ENCODE measurements around the gene CEP55.
"Not testable (repeated sequence)": the region's sequence is repeated elsewhere in the genome, so short reads cannot be mapped to it uniquely, and the experiment has no call there.

CEP55 gene

DNA sequence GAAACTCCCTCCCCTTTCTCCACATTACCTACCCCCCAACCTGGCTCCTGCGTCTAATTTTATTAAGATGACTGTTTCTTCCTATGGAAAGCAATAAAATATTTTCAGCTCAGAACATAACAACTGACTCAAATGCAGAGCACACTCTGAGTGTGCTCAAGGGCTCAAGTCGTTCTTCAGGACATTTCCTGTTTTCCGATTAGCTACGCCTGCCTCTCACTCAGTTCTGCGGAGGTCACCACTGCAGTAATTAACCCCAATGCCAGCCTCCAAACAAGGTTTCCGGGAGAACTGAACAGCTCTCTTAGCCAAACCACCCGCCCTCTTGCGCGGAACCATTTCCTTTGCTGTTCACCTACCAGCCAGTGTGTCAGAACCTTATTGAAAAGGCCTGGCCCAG lies 33.5 kb upstream of the CEP55 start:
- TF ChIP-seq GATA1 (IDR thresholded peaks at IDR 0.05; ENCODE audit: low read depth, low read length) (no peak), POLR2A (IDR thresholded peaks at IDR 0.05; ENCODE audit: low read length) (no peak)
- DNase-seq: no peak

- no peak for DNase-seq
- TF ChIP-seq GATA1 (IDR thresholded peaks at IDR 0.05; ENCODE audit: low read depth, low read length): no peak
- no peak for TF ChIP-seq POLR2A (IDR thresholded peaks at IDR 0.05; ENCODE audit: low read length)
Measured at GRCh38 chr10:93463723-93464476, 32.5 kb upstream of the CEP55 start.

DNA sequence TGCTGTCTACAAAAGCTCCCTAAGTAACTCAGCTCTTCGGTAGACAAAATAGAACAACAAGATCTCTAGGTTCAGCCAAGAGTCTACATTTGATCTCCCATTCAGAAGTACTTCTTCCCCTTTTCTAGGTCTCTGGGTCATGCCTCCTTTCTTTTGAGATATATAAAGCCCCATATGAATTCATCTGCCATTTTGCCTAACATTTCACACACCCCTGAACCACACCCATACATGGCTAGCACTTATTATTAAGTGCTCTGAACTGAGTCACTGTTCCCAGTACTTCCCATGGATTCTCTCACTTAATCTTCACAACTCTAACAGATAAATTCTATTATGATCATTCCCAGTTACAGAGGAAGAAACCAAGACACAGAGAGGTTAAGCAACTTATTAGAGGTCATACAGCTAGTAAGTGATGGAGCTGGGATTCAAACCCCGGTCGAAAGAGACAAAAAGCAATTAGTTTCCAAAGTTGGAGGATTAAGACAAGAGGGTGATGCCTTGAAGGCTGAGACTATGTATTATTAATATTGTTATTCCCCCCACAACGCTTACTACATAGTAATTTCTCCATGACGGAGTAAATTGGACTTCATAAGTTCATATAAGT lies 31.5 kb upstream of the CEP55 start:
- TF ChIP-seq POLR2A (IDR thresholded peaks at IDR 0.05; ENCODE audit: low read length) (no peak), GATA1 (IDR thresholded peaks at IDR 0.05; ENCODE audit: low read depth, low read length) (no peak)
- DNase-seq: no peak

DNA sequence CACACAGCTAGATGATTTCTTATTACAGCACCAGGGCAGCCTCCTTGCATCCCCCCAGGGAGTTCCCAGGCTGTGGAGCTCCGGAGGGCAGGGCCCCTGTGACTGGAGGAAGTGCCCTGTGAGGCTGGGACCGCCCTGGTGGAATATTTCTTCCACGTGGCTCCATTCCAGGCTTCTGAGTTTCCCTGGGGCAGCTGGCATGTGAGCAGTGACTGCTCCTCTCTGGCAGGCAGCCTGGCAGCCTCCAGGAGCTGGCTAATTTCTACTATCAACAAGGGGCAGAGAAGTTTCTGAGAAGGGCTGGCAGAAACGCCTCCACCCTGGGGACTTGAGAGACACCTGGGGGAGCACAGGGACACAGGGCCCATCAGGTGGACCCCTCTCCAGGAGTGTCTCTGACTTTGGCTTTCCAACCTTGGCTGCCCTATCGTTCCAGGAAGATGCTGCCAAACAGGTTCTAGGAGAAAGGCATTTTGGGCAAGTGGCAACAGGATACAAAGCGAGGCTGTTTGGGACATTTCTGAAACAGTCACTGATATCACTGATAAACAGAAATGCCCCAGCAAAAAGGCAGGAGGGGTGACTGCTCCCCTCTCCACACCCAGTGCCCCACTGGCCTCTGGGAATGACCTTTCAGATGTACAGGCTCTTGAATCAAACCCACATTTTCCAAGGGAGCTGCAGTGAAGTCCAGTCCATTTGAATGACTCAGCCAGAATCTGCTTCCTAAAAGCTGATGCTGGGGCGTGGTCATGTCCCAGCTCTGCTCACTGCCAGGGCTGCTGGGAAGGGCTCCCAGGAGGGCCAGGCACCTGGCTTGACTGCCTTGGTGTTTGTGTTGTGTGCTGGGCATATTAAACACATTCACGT lies 30.4 kb upstream of the CEP55 start:
- no peak for DNase-seq
- TF ChIP-seq POLR2A (IDR thresholded peaks at IDR 0.05; ENCODE audit: low read length) (no peak), GATA1 (IDR thresholded peaks at IDR 0.05; ENCODE audit: low read depth, low read length) (no peak)

GRCh38 chr10:93467635-93468034 lies 28.8 kb upstream of the CEP55 start:
- DNase-seq: not testable (repeated sequence)

DNA sequence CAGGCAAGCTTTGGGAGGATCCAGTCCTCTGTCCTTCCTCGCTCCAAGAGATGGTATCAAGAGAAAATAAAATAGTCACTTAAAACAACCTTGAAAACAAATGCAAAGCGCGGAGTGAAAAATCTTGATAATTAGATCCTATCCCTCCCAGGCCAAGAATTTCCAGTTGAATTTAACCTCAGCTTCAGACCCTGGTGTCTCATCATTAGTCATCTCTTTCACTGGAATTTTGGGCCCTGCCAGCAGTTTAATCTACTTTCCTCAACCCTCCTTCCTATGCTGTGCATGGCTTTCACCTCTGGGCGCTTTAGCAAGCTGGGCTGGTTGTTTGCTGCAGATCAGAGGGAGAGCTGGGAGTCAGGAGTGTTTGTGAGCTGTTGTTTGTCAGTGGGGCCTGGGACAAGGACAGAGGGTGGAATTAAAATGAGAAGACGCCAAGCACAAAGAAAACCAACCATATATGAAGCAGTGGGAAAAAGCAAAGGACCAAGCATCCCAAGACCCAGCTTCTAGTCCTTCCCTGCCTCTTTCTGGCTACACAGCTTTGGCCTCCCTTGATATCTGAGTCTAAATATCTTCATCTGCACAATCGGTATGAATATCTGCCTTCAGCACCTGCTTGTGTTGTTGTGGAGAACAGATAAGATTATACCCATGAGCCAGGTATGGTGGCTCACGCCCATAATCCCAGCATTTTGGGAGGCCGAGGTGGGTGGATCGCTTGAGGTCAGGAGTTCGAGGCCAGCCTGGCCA lies 27.8 kb upstream of the CEP55 start:
- no peak for TF ChIP-seq POLR2A (IDR thresholded peaks at IDR 0.05; ENCODE audit: low read length)
- TF ChIP-seq GATA1 (IDR thresholded peaks at IDR 0.05; ENCODE audit: low read depth, low read length): no peak
- DNase-seq: no peak

GRCh38 chr10:93469454-93469853 lies 27.0 kb upstream of the CEP55 start:
- TF ChIP-seq GATA1 (IDR thresholded peaks at IDR 0.05; ENCODE audit: low read depth, low read length) (no peak), POLR2A (IDR thresholded peaks at IDR 0.05; ENCODE audit: low read length) (no peak)
- DNase-seq: no peak

DNA sequence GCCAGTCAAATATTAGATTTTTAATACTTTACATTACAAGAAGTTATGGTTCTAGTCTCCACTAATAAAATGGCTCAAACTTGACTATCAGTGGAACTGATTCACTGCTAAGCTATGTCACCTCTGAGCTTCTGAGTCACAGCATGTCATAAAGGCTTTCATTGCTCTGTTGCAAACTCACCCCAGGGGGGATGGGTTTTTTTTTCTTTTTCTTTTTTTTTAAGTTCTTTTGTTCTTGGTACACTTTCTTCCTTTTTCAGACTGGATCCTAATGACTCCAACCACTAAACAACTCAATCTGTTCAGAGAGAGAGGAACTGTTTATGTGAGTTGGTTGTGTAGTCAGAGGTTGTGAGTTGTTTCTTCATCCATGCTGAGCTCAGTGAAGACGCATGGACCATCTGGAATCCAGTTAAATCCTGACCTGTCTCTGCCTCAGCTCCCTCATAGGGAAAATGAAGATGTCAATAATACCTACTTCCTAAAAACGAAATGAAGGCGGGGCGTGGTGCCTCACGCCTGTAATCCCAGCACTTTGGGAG lies 25.2 kb upstream of the CEP55 start:
- TF ChIP-seq POLR2A (IDR thresholded peaks at IDR 0.05; ENCODE audit: low read length): no peak
- no peak for TF ChIP-seq GATA1 (IDR thresholded peaks at IDR 0.05; ENCODE audit: low read depth, low read length)
- DNase-seq: no peak

DNA sequence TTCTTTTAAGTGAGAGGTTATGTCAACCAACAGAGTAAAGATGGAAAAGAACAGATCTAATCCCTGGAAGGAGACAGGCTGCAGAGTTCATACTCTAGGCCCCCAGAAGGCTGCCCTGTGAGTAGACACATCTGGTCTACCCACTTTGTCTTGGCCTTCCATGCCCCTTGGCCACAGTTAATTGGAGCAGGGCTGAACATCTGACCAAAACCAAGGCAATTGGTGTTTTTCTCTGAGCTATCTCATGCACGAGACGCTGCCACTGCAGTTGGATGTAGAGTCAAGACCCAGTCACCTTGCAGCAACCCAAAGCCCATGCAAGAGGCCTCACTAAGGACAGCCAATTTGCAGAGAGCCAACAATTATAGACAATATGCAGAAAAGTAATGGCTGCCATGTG lies 23.3 kb upstream of the CEP55 start:
- no peak for DNase-seq
- TF ChIP-seq POLR2A (IDR thresholded peaks at IDR 0.05; ENCODE audit: low read length) (no peak), GATA1 (IDR thresholded peaks at IDR 0.05; ENCODE audit: low read depth, low read length) (no peak)

- no peak for DNase-seq
- TF ChIP-seq GATA1 (IDR thresholded peaks at IDR 0.05; ENCODE audit: low read depth, low read length) (no peak), POLR2A (IDR thresholded peaks at IDR 0.05; ENCODE audit: low read length) (no peak)
Measured at GRCh38 chr10:93473804-93474472, 22.5 kb upstream of the CEP55 start.

GRCh38 chr10:93475227-93475626 lies 21.2 kb upstream of the CEP55 start:
- TF ChIP-seq GATA1 (IDR thresholded peaks at IDR 0.05; ENCODE audit: low read depth, low read length) (no peak), POLR2A (IDR thresholded peaks at IDR 0.05; ENCODE audit: low read length) (no peak)

GRCh38 chr10:93475871-93476270 lies 20.5 kb upstream of the CEP55 start:
- no peak for DNase-seq
- TF ChIP-seq GATA1 (IDR thresholded peaks at IDR 0.05; ENCODE audit: low read depth, low read length) (no peak), POLR2A (IDR thresholded peaks at IDR 0.05; ENCODE audit: low read length) (no peak)

More at GRCh38 chr10:93475227-93475626, 21.2 kb upstream of the CEP55 start:
- no peak for DNase-seq

- DNase-seq: no peak
- TF ChIP-seq GATA1 (IDR thresholded peaks at IDR 0.05; ENCODE audit: low read depth, low read length) (no peak), POLR2A (IDR thresholded peaks at IDR 0.05; ENCODE audit: low read length) (no peak)
Measured at GRCh38 chr10:93476756-93477155, 19.7 kb upstream of the CEP55 start.

Data from erythroblast (primary cell).